Measurements from ENCODE around the gene KRTAP5-2.
"Not testable (repeated sequence)": the region's sequence is repeated elsewhere in the genome, so short reads cannot be mapped to it uniquely, and the experiment has no call there.

The KRTAP5-2 gene, protein sequence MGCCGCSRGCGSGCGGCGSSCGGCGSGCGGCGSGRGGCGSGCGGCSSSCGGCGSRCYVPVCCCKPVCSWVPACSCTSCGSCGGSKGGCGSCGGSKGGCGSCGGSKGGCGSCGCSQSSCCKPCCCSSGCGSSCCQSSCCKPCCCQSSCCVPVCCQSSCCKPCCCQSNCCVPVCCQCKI

DNA sequence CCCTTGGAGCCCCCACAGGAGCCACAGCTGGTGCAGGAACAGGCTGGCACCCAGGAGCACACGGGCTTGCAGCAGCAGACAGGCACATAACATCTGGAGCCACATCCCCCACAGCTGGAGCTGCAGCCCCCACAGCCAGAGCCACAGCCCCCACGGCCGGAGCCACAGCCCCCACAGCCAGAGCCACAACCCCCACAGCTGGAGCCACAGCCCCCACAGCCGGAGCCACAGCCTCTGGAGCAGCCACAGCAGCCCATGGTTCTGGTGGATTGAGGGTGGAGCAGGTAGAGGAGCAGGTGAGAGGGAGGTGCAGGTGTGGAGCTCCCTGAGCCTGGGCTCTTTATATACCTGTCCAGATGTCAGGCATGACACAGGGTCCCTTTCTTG lies at the start of gene KRTAP5-2:
TSS of gene KRTAP5-2 (minus strand) at position 301 of the 387 bp plus-strand sequence. CDS start at position 257, 44 bp downstream.
- DNase-seq, result no peak

DNA sequence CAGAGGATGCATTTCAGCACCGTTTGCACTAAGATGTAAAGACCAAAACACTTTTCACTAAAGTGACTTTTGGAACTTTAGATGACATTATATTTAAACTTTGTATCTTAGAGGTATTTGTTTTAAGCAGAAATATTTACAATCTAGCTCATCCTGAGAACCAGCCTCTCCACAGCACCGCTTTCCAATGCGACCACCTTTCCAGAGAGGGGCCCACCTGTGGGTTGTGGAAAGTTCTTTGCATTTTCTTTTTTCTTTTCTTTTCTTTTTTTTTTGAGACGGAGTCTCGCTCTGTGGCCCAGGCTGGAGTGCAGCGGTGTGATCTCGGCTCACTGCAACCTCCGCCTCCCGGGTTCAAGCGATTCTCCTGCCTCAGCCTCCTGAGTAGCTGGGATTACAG lies 48.4 kb upstream of the KRTAP5-2 start:
- DNase-seq, result not testable (repeated sequence)

DNA sequence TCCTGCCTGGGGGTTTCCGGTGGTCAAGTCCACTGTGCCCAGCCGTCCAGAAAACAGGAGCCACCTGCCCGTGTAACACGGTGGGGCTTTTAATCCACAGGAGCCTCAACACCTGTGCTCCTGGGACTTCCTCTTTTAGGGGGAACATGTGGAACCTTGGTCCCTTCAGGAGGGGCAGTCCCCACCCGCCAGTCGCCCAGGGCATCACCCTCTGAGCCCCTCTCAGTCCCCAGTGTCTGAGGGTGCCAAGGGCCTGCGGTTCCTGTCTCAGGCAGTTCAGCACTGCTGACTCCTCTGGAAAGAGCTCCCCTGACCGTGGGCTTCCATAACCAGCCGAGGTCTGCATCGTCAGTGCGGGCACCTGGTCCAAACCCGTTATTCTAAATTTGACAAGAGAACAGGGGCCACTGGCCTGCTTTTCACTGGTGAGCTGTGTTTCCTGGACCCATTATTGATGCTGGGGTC lies 47.3 kb upstream of the KRTAP5-2 start:
- no peak for DNase-seq

DNA sequence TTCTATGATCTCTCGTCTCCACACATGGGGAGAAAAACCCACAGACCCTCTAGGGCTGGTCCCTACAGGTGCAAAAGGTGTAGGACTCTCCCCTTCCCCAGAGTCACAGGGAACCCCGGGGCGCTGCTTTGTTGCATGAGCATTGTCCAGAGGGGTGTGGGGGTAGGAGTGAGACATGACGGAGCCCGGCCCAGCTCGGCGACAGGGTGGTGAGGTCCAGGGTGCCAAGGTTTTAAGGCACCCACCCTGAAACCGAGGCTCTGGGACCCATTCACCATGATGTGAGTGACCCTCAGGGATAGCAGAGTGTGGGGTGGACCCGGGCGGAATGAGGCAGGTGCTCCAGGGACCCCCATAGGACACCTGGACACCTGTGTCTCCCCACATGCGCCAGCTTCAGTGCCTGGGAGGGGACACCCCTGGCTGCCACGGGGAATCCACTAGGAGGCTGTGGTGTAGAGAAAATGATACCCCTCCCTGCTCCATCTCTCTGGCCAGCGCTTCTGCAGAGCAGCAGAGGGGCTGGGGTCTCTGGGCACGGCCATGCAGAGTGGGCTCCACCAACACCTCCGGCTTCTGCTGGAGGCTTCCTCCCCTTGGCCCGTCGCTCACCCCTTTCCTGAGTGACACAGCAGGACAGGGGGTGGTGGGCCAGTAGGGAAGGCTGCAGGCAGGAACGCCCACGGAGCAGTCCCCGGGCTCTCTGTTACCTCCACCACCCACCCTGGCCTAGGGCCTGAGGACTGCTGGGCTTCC lies 46.7 kb upstream of the KRTAP5-2 start:
- no peak for DNase-seq

DNA sequence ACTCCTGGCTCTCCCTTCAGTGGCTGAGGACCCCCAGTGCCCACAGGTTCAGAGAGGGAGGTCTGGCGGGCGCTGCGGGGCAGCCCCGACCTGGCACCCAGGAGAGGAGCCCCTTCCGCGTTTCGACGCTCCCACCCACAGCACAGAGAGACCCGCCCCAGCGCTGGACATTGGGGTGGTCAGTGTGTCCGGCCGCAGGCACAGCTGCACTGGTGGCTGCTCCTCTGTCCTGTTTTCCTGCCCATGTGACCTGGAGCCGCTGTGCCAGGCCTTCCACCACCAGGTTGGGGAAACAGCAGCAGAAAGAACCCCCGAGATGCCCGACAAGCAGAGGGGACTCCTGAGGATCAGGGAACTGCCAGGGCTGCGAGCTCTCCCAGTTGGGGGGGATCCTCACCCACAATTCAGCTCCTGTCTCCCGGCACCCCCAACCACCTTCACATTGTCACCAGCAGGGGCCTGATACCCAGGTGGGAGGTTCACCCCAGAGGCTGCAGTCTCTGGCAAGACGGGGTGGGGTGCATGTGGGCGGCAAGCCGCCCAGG lies 45.1 kb upstream of the KRTAP5-2 start:
- no peak for DNase-seq

DNA sequence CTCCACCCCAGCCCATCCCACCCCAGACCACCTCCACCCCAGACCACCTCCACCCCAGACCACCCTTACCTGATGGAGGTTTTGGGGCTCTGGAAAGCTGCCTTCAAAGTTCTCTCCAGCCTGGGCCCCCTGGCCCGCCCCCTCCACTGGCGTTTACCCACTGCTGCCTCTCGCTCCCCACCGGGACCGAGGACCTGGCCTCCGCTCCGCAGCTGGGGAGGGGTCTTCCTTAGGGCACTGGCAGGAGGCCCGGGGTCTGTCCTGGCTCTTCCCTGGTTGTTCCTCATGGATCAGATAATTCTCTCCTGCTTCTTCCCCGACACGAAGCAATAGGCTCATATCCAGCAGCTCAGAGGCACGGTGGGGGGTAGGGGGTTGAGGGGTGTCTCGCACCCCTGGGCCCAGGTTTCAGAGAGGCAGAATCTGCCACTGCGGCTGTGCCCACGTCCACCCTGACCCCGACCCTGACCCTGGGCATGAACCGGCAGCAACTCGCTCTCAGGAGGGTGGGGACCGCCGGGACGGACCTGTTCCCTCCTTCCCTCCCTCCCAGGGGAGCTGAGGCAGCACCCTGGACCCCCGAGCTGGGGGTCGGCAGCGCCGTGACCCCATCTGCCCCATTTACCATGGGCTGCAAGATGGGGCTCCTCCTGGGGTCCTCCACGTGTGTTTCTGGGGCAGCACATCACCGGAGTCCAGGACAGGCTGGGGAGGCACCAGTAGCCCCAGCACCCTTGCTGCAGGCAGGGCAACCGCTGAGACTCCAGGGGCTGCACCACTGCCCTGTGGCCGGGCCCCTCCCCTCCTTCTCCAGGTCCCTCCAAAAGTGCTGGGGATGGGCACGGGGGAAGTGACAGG lies 44.4 kb upstream of the KRTAP5-2 start:
- no peak for DNase-seq

DNA sequence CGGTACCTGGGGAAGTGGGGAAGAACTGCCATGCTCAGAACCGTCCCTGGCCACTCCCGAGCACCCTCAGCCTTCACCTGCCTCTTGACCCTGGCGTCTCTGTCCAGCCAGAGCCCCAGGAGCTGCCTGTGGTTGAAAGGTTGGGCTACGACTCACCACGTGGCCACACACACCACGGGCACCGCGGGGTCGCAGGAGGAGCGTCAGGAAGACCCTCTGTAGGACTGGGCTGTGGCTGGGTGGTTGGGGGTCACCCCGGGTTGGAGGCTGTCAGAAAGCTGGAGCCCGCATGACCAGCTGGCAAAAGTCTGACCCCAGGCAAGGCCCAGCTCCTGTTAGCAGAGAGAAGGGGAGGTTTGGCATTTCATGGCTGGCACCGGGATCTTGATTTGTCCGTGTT lies 43.0 kb upstream of the KRTAP5-2 start:
- no peak for DNase-seq

DNA sequence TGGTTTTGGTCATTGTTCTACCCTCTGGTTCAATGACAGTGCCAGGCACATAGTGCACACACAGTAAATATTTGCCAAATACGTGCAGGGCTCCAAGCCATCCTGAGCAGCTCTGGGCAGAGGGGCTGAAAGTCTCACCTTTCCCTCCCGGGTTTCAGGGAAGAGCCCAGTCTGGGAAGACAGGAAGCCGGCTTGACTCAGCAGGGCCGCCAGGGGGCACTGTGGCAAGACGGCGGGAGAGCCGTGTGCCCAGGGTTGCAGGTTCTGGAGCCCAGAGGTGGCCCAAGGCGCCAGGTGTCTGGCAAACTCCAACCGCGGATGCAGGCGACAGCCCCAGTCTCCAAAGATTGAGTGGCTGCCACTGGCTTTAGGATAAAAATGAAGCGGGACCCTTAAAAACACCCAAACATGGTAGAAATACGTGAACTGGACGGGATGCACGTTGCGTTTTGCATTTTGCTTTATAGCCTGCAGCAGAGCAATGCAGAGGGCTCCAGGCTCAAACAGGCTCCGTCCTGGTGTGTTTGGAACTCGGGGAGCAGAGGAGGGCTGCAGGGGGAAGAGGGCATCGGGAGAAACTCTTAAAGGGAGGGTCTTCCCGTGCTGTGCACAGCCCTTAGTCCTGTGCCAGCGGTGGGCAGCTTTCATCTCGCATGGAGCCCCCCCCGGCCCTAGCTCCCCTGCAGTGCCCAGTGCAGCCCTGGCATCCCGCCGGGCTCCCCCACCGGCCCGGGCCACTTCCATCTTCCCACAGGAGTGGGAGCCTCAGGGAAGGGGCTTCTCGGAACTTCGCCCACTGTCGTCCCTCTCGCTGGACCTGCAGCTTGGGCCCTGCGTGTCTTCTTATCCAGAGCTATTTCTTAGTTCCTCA lies 42.2 kb upstream of the KRTAP5-2 start:
- no peak for DNase-seq

DNA sequence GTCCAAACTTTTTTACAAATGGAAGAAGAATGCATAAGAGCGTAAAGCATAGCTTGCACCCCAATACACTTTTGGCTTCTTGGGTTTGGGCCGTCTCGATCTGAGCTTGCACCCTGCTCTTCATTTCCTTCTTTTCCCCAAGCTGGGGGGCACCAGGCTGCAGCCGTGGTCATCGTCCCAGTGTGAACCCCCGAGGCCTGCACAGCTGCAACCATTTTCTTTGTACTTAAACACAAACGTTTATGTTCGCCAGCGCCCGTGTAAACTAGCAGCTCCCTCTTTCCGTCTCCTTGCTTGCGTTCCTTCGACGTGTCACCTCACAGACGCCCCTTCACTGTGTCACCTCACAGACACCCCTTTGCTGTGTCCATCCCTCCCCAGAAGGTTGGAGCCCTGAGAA lies 41.6 kb upstream of the KRTAP5-2 start:
- DNase-seq, result no peak

DNA sequence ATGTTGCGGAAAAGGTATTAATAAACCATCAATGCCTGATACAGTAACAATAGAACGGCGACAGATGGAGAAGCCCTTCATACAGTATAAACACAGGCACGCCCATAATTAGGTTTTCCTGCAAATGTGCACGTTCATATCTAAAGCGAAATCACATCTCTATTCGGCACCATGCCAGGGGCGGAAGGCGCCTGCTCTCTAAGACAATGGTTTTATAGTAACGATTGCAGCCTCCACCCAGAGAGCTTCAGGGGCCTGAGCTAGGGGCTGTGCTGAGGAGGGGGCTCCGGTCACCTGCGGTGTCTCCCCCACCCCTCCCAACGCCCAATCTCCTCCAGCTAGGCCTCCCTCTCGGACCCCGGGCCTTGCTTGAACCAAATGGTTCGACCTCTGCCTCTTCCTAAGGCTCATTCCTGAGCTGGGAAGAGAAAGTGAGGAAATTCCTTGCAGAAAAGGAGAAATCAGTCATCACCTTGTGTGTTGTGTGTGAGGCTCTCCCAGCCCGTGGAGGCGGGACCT lies 41.1 kb upstream of the KRTAP5-2 start:
- DNase-seq, result peak; percentile 49

DNA sequence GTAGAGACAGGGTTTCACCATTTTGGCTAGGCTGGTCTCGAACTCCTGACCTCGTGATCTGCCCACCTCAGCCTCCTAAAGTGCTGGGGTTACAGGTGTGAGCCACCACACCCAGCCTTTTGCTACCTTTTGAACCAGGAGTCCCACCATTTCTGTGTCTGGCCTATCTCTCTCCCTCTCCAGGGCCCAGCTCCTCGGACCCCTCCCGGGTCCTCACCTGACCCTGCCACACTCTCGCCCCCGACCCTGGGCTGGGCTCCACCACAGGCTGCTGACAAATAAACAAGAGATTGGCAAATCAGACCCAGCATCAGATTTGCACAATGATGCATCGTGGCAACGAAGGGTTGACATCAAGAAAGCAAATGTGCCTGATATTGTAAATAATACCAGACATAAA lies 40.2 kb upstream of the KRTAP5-2 start:
- no peak for DNase-seq

DNA sequence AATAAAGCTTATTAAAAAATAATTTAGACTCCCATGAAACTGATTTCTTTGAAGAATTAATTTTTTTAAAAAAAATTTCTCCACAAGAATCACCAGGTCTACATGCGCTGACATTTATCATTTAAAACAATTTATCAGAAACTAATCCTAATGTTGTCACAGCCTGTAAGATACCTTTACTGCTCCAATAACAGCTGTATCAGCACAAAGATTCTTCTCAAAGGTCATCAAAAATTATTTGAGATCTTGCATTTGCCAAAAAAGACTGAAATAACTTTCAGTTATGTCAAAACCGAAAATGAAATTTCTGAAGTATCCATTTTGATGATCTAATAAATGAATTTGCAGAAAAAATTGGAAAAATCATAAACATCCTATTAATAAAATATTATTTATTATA lies 39.5 kb upstream of the KRTAP5-2 start:
- DNase-seq, result no peak

DNA sequence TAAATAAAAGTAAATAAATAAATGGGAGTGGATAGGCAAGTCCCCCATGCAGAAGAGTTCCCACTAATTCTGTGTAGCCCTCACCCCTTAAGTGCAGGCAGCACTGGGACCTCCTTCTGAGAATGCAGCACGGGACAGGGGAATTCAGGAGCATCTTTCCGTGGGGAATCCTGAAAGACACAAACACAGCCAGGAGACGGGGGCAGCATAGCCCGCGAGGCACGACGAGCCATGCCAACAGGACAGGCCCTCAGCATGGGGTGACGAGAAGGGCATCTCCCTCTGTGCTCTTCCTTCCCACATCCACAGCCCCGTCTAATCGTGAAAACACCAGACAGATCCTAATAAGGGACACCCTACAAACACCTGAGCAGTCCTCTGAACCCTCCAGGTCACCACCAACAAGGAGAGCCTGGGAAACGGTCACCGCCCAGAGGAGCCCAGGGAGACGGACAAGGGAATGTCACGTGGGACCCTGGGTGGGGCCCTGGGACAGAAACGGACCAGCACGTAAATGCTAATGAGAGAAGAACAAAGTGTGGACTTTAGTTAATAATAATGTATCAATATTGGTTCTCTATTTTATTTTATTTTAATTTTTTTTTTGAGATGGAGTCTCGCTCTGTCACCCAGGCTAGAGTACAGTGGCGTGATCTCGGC lies 38.3 kb upstream of the KRTAP5-2 start:
- no peak for DNase-seq

DNA sequence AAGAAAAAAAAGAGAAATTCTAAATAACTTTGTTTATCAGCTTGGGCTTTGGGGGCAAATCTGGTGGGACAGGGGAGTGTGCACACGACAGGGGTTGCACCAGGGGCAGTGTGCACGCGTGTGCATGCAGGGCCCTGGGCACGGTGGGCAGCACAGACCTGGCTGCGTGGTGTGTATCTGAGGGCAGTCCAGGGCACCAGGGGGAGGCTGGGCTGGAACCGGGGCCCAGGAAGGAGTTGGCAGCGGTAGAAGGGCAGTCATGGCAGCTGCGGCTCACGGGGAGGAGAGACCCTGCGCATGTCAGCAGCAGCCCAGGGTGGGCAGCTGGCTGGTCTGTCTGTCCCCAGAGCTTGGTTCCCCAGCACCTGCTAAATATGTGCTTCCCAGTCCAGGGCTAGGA lies 35.8 kb upstream of the KRTAP5-2 start:
- no peak for DNase-seq

DNA sequence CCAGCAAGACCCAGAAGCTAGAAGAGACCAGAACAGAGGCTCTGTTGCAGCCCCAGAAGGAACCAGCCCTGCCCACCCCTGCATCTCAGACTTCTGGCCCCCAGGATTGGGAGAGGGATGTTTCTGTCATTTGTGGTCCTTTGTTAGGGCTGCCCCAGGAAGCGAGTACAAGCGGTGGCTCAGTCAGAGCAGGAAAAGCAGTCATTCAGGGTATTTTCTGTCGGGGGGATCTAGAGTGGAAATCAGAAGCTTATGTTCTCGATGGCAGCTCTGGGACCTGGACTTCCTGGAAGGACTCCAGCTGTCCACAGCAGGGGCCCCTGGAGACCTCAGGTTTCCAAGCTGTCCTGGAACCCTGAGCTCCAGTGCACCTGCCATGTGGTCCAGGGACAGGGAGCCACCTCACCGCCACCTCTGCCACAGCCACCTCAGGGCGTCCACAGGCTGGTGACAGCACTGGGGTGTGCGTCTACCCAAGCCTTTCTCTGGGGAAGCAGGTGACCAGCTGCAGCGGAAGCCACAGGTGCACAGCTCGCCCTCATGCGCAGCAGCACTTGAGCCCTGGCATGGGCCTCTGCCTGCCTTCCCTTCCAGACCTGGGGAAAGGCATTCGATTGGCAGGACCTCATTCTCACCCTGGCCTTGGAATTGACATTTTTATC lies 34.1 kb upstream of the KRTAP5-2 start:
- peak; percentile 53 for DNase-seq

DNA sequence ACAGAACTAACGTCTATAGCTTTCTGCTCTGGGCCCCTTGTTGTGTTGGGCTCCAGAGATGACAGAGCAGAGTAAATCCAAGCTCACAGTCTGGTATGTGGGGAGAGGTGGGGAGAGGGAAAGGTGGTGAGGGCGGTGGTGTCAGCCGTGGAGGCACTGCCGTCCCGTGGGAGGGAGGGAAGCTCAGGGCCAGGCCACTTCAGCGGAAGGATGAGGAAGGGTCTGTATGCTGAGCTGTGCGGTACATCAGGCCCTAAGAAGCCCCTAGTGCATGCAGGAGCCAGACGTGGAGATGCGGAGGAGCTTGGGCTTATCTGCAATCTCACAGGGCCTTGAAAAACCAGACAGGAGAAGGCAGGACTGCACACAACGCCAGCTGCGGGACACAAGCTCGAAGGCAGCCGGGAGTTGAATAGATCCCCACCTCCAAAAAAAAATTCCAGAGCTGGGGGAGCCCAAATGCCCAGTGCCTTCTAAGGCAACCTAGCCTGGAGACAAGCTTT lies 33.0 kb upstream of the KRTAP5-2 start:
- no peak for DNase-seq

DNA sequence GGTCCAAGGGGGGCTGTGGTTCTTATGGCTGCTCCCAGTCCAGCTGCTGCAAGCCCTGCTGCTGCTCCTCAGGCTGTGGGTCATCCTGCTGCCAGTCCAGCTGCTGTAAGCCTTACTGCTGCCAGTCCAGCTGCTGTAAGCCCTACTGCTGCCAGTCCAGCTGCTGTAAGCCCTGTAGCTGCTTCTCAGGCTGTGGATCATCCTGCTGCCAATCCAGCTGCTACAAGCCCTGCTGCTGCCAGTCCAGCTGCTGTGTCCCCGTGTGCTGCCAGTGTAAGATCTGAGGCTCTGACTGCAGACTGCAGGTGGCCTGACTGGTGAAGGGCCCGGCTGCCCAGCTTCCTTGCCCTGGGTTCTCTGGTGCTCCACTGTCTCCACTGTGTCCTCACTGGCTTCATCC lies 32.2 kb upstream of the KRTAP5-2 start:
- no peak for DNase-seq

DNA sequence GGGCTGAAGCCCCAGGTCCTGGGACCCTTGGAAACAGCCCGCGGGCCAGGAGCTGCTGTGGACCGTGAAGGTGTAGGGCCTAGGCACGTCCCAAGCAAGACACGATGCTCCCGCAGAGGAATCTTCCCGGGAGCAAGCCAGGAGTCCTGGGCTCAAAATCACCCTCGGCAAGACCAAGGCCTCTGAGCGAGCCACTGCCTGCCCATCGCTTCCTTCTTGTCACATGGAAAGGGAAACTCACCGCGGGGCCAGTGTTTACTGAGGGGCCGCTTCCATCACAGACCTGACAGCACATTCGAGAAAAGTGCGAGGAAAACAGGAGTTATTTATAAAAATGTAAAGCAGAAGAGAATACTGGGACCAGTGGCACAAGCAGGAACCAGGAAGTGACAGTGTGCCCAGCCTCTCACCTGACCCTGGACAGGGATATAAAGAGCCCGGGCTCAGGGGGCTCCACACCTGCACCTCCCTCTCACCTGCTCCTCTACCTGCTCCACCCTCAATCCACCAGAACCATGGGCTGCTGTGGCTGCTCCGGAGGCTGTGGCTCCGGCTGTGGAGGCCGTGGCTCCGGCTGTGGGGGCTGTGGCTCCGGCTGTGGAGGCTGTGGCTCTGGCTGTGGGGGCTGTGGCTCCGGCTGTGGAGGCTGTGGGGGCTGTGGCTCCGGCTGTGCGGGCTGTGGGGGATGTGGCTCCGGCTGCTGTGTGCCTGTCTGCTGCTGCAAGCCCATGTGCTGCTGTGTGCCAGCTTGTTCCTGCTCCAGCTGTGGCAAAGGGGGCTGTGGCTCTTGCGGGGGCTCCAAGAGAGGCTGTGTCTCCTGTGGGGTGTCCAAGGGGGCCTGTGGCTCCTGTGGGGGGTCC lies 31.5 kb upstream of the KRTAP5-2 start, which contains the start of gene KRTAP5-5:
TSS of gene KRTAP5-5 (plus strand) at position 450 of the 860 bp plus-strand sequence. CDS start at position 516, 66 bp downstream.
- no peak for DNase-seq

DNA sequence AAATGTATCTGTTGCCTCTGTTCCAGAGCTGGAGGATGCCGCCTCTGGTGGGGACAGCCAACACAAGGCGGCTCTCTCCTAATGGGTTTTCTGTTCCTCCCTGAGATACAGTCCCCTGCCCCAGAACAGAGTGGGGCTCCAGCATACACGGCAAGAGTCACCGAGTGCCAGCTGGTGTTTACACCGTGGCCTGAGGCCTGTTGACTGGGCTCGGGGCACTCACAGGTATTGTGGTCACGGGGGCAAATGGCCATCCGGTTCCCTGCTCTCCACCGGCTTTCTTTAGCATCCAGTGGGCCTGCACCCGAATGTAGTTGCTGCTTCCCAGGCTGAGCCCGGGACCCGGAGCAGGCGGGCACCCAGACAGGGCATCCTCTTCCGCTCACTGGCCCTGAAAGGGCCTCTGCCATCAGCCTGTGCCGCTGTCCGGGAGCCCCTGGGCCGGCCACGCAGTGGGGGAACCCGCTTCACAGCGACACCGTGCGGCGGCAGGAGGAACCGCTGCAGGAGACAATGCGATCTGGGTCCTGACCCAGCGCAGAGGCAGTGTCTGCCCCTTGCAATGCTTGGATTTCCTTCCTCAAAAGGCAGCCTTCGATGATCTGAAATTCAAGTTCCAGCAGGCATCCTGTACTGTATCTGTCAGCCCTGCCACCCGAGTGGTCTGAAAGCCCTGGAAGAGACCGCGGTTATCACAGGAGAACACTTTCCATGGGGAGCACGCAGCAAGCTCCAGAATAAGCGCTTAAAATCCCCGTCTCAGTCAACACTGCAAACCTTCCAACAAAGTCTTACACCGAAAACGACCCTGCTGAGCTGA lies 30.6 kb upstream of the KRTAP5-2 start:
- no peak for DNase-seq
